Activated naive CD4-positive, alpha-beta T cell (primary cell): ENCODE measurements around the gene TAF8.

ENCODE experiments used
- DNase-seq, 4 experiments: peaks; one replicate each; lab custom pipeline; 2025; lab: John Stamatoyannopoulos, UW

Gene TAF8

GRCh38 chr6:42059743-42060142 lies 9.4 kb downstream of the TAF8 start:
- no peak for DNase-seq

DNA sequence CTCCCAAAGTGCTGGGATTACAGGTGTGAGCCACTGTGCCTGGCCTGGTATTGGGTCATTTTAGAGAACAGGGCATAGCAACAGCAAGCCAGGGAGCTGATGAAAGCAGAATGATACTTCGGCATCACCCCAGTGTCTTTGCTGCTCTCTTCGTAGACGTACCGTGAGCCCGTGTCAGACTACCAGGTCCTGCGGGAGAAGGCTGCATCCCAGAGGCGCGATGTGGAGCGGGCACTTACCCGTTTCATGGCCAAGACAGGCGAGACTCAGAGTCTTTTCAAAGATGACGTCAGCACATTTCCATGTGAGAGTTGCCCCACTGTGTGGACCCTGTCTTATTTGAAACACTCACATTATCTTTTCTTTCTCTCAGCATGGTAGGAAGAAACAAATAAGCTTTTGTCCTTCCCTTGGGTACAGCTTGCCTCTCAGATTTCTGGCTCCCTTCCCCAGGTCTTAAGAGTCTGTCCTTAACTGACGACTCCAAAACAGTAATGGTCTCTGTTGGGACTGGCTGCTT lies 15.9 kb downstream of the TAF8 start:
- no peak for DNase-seq

DNA sequence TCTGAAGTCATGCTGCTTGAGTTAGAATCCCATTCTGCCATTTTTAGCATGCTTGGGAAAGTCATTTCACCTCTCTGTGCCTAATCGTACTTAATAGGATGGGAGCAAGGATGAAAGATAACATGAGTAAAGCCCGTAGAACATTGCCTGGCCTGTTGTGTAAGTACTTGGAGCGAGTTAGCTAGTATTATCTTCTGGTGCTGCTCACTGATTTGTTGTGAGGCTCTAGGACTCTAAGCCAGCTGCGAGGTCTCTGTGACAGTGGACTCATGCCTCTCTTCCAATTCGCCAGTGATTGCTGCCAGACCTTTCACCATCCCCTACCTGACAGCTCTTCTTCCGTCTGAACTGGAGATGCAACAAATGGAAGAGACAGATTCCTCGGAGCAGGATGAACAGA lies 17.8 kb downstream of the TAF8 start:
- DNase-seq, result no peak

DNA sequence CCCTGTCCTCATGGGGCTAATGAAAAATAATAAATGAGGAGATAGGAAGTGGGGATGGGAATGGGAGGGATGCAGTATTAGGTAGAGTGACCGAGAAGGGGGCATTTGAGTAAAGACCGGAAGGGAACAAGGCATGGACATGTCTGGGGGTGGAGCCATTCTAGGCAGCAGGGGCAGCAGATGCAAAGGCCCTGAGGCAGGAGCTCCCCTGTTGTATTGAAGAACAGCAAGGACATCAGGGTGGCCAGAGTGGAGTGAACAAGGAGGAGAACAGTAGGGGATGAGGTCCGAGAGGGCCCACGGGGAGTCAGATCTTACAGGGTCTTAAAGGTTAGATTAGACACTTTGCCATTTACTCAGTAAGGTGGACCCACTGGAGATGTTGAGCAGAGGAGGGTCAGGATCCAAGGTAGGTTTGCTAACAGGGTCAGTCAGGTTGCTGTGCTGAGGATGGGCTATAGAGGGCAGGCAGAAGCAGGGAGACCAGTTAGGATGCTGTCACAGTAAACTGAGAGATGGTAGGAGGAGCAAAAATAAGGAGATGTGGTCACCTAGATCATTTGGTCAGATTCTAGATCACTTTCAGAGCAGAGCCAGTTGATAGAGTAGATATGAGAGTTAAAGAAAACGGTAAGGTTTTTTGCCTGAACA lies 18.7 kb downstream of the TAF8 start:
- no peak for DNase-seq

DNA sequence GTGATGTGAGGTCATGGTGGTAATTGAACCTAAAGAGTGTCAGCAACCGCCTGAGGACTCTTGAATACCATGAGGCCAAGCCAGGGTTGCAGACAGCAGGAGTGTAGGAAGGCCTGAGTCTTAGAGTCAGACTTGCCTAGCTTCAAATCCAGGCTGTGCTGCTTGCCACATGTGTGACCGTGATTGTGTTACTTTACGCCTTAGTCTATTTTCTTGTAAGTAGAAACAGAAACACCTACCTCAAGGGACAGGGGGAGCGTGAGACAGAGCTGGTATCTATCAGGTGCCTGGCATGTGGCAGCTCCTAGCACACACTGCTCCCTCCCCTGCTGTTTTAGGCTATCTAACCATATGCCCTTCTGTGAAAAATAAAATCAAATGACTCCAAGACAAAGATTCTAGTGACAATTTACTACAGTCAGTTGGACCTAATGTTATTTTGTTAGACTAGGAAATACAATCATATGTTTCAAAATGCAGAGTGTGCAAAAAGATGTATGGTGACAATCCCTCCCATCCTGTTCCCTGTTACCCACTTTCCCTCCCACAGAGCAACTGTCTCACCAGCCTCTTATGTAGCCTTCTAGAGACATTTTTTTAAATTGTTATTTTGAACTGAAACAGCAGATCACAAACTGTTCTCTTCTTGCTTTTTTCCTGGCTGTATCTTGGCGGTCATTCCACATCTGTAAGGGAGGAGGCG lies 21.7 kb downstream of the TAF8 start:
- DNase-seq, result no peak

GRCh38 chr6:42073287-42073686 lies 23.0 kb downstream of the TAF8 start:
- DNase-seq, result no peak

GRCh38 chr6:42075159-42075838 lies 25.0 kb downstream of the TAF8 start:
- peak; percentile 7 to 39 (median 24) for DNase-seq

GRCh38 chr6:42078386-42078785 lies 28.1 kb downstream of the TAF8 start:
- DNase-seq, result no peak

DNA sequence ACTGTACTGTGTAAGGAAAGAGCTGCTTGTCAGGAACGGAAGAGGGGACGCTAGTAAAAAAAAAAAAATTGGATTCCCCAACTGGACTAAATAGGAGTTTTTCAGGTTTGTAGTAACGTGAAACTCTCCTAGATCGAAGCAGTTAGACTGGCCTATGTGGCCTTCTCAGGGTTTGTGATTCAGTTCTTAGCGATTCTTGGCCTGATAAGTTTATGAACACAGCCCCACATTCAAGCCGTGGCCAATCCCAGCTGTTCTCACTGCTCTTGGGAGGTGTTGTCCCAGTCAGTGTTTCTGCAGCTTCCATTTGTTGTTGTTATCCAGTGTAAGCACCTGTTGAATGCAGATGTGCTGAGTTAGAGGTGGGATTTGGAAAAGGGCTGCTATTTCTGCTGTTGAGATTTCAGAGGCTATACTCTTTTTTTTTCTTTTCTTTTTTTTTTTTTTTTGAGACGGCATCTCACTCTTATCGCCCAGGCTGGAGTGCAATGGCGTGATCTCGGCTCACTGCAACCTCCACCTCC lies 29.7 kb downstream of the TAF8 start:
- no peak for DNase-seq

GRCh38 chr6:42083530-42083929 lies 33.2 kb downstream of the TAF8 start:
- DNase-seq, result no peak

DNA sequence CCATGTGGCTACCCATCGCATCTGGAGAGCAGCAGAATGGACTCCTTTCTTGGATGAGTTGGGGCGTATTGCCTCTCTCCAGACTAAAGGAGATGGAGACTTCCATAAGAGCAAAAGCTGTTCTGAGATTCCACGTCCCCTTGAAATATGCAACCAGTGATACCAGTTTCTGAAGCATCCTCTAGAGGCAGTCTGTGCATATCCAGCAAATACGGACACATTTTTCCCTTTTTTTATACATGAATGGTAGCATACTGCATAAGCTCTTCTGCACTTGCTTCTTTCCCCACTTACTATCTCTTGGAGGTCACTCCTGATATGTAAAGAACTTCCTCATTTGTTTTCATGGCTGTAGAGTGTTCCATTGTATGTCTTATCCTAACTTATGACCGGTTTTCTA lies 34.6 kb downstream of the TAF8 start:
- no peak for DNase-seq

- no peak for DNase-seq
Measured at GRCh38 chr6:42086046-42087035, 36.0 kb downstream of the TAF8 start.

DNA sequence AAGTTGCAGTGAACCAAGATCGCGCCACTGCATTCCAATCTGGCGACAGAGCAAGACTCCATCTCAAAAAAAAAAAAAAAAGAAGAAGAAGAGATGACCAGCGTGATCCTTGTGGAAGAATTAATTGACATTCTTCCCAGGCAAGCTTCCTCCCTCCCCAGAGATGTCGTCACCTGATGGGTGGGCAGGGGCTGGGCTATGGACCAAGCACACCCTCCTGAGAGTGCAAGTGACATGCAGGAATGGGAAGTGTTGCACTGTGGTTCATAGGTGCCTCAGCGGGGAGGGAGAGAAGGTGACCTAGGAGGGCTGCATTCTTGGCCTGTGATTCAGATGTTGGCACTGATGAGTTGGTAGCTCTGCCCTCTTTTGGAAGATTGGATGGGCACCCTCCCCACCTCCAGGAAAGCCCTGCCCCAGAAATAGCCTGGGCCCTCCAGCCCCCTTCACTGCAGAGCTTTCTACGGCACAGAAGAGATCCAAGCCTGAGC lies 37.8 kb downstream of the TAF8 start:
- no peak for DNase-seq

- no peak for DNase-seq
Measured at GRCh38 chr6:42090819-42091717, 40.7 kb downstream of the TAF8 start.

GRCh38 chr6:42091718-42092023 lies 41.3 kb downstream of the TAF8 start:
- no peak for DNase-seq

DNA sequence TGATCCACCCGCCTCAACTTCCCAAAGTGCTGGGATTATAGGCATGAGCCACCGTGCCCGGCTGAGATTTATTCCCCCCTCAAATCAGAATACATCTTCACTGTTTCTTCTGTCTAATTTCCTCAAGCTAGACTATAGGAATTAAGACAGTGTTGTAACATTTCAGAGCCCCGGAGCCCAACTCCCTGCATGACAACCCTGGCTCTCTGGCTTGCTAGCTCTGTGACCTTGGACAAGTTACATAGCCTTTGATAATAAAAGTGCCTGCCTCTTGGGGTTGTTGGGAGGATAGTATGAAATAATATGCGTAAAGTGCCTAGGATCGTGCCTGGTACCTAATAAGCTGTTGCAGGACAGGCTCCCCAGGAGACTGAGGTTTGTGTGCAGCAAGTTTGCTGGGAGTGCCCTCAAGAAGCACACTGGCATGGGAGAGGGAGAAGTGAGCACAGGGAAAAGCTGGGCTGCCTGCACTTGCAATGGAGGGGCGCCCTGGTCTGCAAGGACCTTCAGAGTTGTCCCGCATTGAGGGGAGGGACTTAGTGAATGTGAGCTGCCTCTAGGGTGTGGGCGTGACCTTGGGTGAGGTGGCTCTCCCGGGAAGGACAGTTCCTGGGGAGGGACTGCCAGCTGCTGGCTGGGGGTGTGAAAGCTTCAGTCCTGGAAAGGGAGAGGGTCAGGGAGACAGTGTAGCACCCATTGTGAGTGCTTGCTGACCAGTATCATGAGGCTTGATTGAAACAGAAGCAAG lies 43.4 kb downstream of the TAF8 start:
- DNase-seq, result no peak

DNA sequence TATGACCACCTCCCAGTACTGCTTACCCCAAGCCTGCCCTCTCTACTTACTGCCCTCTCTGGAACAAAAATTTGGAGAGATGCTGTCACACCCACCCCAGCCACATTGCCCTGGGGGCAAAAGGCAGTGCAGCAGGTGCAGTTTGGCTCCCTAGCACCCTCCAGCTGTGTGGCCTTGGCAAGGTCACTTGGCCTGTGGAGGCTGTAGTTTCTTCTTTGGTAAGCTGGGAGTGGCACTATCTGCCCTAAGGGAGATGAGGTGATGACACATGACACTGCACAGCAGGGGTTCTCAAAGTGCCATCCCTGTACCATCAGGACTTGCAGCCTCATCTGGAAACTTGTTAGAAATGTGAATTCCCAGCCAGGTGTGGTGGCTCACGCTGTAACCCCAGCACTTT lies 44.8 kb downstream of the TAF8 start:
- no peak for DNase-seq

DNA sequence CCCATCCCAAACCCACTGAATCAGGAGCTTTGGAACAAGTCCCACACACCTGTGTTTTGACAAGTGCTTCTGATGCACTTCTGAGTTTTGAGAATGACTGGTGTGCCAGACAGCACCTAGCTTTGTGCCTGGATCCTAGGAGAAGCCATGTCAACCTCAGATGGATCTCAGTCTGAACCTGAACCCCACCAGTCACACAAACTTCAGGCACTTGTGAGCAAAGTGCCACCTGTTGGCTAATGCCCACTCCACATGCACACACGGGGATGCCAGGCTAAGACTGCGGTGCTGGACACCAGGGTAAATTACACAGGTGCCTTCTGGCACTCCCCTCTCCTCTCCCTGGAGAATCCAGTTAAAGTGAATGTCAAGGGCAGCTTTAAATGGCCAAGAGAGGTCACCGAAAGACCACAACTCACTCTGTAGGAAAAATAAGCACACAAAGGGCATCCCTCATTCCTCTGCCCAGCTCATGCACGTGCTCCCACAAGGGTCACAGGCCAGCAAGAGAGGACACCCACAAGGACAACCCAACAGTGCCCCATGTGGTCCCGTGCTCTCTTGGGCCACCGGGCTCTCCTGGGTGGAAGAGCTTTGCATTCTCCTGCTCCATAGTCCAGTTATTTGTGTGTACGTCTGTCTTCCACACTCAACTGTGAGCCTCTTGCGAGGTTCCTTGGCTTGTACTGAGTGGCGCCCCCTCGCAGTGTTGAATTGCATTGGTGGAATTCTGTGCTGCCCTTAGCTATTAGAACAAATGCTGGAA lies 45.6 kb downstream of the TAF8 start:
- no peak for DNase-seq
